Activated CD4-positive, alpha-beta T cell treated with anti-CD3 and anti-CD28 coated beads, Interleukin-2, Interleukin-6, amounts not matched to agents 100 ng/mL and 50 ng/mL, durations not matched to agents 16 hours and 8 hours (primary cell): ENCODE results near the gene MGAT5B.

Experiments used
- DNase-seq: peaks from one replicate; pipeline ENCODE4 v3.0.0-alpha.2; 2020

MGAT5B gene

DNA sequence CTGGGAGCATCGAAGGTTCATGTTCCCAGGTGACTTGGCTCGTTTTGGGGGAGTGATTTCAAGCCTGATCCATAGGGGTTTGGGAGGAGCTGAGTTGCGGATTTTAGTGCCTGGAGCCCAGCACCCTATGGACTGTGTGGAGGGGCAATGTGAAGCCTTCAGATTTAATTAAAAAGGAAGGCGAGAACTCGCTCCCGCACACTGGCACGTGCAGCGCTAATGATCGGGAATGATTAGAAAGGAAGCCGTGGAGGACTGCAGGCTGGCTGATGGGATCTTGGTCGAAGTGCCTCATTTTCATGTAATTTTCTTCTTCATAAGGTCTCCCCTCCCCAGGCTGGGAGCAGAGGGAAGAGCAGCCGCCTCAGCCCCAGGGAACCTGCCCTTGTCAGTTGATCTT is 12.8 kb downstream of the MGAT5B start:
- no peak for DNase-seq

DNA sequence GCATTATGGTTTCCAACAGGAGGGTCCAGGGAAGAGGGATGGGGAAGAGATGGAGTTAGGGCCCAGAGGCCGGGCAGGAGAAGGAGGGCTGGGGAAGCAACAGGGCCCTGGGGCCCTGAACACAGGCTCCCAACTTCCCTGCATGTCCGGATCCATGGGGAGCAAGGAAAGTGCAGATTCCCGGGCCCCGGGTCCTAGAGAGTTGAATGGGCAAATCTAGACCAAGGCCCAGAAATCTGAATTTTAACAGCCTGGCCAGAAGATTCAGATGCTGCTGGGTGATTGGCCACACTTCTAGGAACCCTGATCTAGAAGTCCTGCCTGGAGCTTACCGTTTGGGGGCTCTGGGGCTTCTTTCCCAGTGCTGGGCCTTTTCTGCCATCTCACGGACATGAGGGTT is 13.2 kb downstream of the MGAT5B start:
- no peak for DNase-seq

DNA sequence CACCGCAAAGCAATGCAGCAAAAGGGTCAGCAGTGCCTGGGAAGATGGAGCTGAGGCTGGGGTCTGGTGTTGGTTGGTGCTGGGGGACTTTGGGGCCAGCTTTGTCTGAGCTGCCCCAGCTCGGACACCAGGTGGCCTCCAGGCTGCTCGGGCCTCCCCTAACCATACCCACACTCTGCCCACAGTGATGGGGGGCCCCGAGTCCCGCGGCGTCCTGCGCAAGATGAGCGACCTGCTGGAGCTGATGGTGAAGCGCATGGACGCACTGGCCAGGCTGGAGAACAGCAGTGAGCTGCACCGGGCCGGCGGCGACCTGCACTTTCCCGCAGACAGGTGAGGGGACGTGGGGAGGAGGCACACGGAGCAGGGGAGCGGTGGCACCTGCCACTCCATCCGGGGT is 13.8 kb downstream of the MGAT5B start:
- DNase-seq = no peak

DNA sequence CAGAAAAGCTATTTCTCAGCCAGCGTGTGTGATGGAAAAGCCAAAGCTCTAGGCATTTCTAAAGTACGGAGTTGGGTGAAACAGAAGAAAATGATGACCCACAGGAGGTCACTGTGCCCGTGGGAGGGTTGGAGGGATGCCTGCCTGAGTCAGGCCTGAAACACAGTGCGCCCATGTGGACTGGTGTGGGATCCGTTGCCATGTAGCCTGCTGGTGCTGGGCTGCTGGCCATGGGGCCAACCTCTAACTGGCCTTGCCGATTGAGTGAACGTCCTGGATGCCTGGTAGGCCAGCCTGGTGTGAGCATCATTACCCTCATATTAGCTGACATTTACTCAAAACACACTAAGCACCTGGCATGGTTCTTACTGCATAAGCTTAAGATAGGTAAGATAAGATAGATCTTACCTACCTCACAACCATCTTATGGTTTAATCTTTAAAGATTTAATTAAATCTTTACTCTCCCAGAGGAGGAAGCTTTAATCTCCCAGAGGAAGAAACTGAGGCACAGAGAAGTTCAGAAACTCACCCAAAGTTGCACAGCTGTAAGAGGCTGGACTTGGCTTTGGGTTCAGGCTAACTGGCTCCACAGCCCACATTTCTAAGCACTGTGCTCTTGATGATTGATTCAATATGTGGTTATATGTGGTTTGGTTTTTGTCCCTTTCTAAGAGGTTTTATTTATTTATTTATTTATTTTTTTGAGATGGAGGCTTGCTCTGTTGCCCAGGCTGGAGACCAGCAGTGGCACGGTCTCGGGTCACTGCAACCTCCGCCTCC is 15.7 kb downstream of the MGAT5B start:
- no peak for DNase-seq

DNA sequence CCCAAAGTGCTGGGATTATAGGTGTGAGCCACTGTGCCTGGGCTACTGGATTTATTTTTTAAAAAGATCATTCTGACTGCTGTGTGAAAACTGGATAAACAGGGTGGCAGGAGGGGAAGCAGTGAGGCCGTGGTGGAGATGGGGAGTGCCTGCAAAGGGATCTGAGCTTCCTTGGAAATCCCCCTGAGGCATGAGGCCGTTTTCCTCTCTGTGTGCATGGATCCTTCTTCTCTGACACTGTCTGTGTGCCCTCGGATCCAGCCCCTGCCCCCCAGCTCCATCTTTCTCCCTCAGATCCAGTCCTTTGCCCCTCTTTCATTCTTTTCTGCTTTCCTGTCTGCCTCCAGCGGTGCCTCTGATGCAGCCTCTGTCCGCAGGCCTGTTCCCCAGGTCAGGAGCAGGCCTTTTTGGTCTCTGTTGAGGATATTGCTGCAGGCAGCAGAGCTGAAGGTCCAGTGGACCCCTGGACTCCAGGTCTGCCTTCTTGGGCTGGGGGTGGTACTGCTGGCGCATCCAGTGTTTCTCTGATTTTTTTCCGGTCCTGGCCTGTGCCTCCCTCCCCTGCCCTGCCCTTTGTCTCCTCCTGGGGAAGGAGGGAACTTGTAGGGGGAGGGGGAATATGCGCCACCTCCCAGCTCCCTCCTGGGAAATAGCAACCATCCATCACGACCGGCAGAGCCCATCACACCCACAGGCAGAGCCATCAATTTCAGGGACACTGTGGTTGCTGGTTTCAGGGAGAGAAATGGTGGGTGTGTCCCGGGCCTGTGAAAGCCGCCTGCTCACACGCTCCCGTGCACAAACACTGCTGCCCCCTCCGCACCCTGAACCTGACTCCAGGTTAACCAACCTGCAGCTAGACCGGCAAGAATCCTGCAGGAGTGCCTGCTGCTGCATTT is 17.0 kb downstream of the MGAT5B start:
- DNase-seq = no peak

DNA sequence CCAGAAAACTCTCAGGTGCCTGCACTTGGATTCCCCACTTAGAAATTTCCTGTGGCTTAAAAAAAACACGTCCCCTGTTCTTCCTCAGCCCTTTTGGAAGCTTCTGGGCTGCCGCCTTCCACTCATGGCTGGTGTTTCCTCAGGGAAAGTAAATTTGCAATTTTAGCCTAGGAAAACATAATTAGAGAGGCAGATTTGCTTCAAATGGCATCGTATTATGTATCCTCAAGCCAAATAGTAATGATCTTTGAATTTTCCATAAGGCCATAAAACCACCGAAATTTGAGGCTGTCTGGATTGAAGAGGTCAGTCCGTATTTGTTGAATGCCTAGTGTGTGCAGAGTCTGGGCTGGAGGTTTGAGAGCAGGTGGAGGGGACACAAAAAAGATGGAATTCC is 17.7 kb downstream of the MGAT5B start:
- DNase-seq = no peak

DNA sequence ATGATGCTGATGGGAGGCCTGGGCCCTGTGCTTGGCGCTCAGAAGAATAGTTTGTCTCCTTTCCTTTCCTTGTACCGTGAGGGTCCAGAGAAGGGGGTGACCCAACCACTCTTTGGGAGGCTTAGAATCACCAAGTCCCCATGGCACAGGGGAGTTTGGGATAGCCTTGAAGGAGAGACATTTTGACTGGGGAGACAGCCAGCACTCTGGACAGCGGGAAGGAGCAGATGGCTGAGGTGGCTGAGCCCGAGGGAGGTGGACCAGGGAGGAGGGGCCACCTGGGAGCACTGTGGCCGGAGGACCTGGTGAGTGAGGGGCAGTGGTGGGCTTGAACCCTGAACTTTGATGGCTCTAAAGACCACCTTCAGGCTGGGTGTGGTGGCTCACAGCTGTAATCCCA is 18.2 kb downstream of the MGAT5B start:
- DNase-seq = no peak

DNA sequence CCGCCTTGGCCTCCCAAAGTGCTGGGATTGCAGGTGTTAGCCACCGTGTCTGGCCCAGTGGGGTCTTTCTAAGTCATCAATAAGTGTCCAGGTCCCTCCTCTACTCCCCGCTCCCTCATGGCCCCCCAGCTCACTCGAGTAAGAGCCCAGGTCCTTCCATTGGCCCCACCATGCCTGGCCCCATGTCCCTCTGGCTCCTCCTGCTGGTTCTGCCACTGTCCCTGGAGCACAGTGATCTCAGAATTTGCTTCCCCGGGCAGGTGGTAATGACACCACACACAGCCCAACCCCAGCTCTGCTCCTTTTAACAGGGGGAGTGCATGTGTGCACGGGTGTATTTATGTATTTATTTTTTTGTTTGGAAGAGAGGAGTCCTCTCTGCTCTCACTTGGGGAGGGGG is 19.6 kb downstream of the MGAT5B start:
- no peak for DNase-seq

DNA sequence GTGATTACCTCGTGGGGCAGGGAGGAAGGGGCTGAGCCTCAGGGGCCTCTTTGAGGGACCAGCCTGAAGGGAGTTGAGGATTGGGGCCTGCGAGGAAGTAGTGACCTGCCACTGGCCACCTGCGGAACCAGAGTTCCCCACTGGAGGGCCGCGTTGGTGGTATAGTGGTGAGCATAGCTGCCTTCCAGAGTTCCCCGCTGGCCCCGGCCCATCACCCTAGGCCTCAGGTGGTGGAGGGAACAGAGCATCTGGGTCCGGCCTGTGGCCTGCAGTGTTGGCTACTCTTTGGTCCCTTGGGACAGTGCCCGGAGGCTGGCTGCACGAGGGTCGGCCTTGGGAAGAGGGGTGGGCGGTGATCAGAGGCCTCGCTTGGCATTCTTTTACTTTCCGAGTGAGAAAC is 20.5 kb downstream of the MGAT5B start:
- no peak for DNase-seq

DNA sequence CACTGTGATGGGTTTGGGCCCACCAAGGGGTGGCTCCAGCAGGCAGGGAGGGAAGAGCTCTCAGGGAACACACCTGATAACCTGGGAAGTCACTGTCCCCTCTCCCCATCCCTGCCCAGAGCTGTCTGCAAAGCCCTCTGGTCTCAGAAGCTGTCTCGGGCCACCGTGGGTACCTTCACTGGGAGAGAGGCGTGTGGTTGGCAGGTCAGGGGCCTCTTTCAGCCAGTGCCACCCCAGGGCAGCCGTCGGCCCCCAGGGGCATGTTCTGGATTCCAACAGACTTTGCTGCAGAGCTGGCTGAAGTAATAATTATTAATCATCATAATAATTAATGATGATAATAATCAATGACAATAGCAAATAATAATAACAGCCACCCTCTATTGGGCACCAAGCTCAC is 21.1 kb downstream of the MGAT5B start:
- DNase-seq = no peak

DNA sequence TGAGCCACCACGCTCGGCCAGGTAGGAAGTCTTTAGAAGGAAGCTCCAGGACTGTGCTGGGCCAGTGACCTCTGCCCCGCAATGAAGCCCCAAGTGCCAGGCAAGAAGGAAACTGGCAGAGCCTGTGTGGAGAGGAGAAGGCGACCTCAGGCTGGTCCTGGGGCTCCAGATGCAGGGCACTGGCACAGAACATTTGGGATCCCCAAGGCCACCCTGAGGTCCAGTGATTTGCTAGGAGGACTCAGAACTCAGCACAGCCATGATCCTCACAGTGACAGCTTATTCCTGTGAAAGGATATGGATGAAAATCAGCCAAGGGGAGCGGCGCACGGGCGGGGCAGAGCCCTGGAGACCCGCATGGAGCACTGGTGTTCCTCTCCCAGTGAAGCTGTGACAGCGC is 24.1 kb downstream of the MGAT5B start:
- no peak for DNase-seq

DNA sequence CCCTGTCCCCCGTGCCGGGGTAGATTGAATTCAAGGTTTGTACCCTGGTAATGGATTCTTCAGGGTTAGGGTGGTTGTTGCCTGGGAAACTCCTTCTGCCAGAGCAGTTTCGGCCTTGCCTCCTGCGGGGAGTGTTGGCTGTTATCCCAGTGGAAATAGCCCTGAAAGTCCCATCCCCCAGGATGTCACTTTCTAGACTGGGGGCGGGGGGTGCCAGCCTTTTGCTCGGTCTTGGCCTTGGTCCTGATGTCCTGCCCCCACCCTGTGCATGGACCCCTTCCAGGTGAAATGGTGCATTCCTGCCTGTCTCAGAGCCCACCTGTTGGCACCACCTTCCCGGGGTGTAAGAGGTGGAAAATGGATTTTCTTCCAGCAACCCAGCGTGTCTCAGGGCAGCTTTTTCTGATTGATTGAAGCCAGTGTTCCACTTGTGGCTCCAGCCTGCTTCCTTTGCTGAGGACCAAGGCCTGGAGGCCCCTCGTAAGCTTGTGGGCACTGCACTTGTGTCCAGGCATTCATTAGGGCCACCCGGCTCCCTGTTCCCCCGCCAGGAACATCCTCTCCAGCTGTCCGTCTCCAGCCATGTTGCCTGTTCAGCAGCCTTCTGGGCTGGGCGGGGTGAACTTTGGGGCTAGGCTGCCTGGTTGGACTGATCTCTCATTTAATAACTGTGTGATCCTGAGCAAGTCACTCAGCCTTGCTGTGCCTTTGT is 25.6 kb downstream of the MGAT5B start:
- no peak for DNase-seq

DNA sequence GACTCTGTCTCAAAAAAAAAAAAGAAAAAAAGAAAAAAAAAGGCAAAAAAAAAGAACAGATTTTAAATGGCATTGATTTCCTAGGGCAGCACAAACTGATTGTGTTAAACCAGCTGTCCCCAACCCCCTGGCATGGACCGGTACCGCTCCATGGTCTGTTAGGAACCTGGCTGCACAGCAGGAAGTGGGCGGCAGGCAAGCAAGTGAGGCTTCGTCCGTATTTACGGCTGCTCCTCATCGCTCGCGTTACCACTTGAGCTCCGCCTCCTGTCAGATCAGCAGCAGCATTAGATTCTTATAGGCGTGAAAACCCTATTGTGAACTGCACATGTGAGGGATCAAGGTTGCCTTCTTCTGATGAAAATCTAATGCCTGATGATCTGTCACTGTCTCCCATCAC is 26.6 kb downstream of the MGAT5B start:
- DNase-seq = no peak

DNA sequence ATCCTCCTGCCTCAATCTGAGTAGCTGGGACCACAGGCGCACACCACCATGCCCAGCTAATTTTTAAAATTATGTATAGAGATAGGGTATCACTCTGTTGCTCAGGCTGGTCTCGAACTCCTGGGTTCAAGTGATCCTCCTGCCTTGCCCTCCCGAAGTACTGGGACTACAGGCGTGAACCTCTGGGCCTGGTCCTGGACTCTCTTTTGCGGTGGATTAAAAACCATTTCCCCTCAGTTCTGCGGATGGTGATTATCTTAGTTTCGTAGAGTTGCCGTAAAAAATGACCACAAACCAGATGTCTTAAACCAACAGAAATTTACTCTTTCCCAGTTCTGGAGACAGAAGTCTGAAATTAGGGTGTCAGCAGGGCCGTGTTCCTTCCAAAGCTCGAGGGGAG is 28.8 kb downstream of the MGAT5B start:
- DNase-seq = no peak

DNA sequence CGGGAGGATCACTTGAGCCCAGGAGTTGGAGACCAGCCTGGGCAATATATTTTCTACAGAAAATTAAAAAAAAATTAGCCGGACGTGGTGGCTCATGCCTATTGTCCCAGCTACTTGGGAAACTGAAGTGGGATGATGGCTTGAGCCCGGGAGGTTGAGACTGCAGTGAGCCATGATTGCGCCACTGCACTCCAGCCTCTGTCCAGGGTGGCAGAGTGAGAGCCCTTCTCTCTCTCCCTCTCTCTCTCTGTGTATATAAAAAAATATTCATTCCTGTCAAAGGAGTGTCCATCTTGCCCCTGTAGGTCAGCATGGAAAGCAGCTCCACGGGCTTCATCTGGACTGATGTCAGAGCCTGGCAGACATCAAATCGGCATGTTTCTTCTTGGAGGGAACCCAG is 31.2 kb downstream of the MGAT5B start:
- no peak for DNase-seq

DNA sequence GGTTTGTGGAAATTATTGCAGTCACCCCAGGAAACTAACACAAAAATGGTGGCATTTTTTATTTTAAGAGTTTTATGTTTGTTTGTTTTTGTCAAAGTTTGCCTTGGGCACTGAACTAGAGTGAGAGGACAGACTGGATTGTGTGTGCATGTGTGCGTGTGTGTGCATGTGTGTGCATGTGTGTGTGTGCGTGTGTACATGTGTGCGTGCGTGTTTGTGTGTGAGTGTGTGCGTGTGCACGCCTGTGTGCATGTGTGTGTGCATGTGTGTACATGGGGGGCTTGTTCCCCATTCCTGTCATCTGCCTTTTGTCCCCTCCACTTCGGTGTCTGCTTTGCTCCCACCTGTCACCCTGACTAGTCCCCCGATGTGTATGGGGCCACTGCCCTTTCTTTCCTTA is 32.5 kb downstream of the MGAT5B start:
- no peak for DNase-seq

DNA sequence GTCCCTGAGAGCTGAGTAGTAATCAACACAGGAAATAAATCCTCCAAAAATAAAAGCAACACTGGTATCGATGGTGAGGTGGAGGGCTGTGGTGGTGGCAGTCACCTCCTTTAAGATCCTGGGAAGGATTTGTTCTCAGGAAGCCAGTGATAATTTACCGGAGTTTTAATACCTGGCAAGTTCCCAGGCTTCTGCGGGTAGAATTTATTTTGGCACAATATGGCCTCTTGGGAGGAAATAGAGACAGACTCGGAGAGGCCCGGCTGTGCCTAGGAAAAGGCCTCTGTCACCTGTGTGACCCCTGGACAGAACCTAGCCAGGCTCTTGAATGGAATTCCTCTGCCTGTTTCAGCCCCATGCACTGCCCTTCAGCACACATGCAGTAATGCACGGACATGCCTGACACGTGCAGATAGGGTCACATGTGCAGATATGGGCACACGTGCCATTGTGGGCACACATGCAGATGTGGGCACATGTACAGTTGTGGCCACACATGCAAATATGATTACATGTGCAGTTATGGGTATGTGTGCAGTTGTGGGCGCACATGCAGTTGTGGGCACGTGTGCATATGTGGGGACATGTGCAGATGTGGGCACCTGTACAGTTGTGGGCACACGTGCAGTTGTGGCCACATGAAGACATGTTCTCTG is 33.5 kb downstream of the MGAT5B start:
- DNase-seq = no peak

DNA sequence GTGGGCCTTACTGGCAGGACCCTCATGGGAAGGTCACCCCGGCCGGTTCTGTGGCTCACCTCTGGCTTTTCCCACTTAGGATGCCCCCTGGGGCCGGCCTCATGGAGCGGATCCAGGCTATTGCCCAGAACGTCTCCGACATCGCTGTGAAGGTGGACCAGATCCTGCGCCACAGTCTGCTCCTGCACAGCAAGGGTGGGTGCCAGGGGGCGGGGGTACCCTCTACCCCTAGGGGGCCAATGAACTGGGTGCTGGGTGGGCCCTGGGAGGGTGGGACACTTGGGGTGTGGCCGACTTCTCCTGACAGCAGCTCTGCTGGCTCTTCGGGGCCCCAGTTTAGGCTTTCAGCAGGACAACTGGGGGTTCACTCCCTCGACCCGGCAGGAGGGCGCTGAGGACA is 34.3 kb downstream of the MGAT5B start:
- no peak for DNase-seq

DNA sequence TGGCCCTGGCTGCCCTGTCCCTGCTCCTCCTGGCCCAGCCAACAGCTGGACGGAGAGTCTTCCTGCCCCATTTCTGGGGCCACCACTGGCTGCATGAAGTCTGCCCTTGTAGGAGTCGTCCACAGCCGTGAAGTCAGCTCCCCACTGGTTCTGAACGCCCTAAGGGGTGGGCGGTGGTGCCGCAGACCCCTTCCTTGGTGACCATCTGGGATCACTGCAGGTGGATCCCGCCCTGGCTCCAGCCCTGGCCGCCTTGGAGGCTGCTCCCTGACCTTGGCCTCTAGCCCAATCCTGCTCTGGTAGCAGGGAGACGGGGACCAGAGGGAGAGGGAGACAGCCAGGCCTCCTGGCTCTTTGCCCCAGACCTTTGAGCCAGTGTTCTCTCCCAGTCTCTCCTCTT is 35.4 kb downstream of the MGAT5B start:
- DNase-seq = no peak

DNA sequence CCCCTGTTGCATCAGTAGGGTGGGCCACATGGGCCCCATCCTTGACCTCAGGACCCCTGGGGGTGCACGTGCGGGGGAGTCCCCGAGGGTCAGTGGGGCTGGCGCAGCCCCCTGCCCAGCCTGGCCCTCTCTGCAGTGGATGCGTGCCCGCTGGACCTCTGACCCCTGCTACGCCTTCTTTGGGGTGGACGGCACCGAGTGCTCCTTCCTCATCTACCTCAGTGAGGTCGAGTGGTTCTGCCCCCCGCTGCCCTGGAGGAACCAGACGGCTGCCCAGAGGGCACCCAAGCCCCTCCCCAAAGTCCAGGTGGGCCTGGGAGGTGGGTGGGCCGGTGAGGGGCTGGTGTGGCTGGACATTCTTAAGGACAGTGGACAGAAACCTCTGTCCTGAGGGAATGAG is 35.9 kb downstream of the MGAT5B start:
- no peak for DNase-seq

DNA sequence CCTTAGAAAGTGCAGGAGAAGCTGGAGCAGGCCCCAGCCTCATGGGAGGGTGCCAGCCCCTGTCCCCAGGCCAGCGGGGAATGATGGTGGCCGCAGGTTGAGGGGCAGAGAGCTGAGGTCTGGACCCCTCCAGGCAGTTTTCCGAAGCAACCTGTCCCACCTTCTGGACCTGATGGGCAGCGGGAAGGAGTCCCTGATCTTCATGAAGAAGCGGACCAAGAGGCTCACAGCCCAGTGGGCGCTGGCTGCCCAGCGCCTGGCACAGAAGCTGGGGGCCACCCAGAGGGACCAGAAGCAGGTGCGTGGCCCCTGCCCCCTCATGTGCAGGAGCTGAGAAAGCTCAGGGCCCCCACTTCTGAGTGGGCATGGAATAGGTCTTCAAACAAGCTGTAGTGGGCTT is 36.8 kb downstream of the MGAT5B start:
- DNase-seq = no peak

DNA sequence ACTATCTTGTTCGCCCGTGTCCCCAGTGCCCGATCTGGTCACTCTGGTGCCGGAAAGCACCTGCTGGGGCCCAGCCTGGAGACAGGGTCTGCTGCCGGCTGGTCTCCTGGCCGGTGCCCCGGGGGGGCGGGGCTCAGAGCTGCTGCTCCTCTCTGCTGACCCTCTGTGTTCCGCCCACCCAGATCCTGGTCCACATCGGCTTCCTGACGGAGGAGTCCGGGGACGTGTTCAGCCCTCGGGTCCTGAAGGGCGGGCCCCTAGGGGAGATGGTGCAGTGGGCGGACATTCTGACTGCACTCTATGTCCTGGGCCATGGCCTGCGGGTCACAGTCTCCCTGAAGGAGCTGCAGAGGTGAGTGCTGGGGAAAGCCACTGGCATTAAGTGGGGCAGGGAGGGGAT is 37.6 kb downstream of the MGAT5B start:
- DNase-seq = no peak

DNA sequence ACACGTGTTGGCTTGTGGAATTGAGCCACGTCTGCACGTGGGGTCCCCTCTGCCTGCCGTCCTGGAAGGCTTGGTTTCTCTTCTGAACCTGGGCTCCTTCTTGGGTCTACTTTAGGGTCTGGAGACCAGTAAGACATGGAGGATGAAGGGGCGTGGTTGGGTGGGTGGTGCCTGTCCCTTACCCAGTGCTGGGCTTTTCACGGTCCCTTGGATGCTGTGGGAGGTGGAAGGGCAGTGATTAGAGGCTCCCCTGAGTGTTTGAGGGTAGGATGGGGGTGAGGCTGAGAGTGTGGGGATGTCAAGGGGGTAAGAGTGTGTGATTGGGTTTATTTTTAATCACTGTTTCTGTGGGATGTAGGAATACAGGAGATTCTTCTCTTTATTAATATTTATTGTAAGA is 38.3 kb downstream of the MGAT5B start:
- DNase-seq = no peak
